ENCODE measurements around the gene LRRC8E. TPM values are rescaled to one million over a fixed set of nuclear protein-coding genes. Genes with fewer than 3 reads are reported as not detected.
"Not testable (repeated sequence)": the region's sequence is repeated elsewhere in the genome, so short reads cannot be mapped to it uniquely, and the experiment has no call there.

LRRC8E gene
- total and polyA plus RNA-seq, 3 experiments from 2014 or later, result not detected

GRCh38 chr19:7883105-7883504, 5.2 kb upstream of the LRRC8E start:
- Histone ChIP-seq H3K27me3 (ENCODE audit: insufficient read depth, low read length, poor library complexity, severe bottlenecking) (no peaks in the 10 kb centered on the region), H3K27ac (ENCODE audit: low read depth, low read length) (no peak overlapping the region), H3K4me1 (ENCODE audit: insufficient read depth, low read length) (no peaks in the 10 kb centered on the region), H3K9me3 (ENCODE audit: low read length) (no peaks in the 10 kb centered on the region), H3K36me3 (ENCODE audit: insufficient read depth, low read length) (no peaks in the 10 kb centered on the region), H3K4me3 (ENCODE audit: low read length) (no peak overlapping the region)
- CTCF ChIA-PET, result interaction anchor here (0.9 to 1.3 kb wide), 2 partner anchors 8 to 14 kb away, joined by 3 to 4 read pairs; no protein-coding TSS in a partner anchor
- no peaks in the 10 kb centered on the region for H3K4me1 Mint-ChIP-seq
- H3K4me3 Mint-ChIP-seq, result no peak overlapping the region
- no peak overlapping the region for H3K27ac Mint-ChIP-seq
- no peaks in the 10 kb centered on the region for H3K36me3 Mint-ChIP-seq
- no peak for DNase-seq
- POLR2A ChIA-PET, result interaction anchor here (0.7 kb wide), 1 partner anchor 1325 kb away, joined by 10 read pairs; no protein-coding TSS in a partner anchor
- H3K9me3 Mint-ChIP-seq, result peaks cover 0 to 3% (median 0%) of the 10 kb centered on the region in 5 donors
- peaks cover 7% of the 10 kb centered on the region in 2 donors for H3K27me3 Mint-ChIP-seq

GRCh38 chr19:7883796-7884570, 4.3 kb upstream of the LRRC8E start:
- CTCF ChIA-PET, result interaction anchor here (1.3 kb wide), 1 partner anchor 14 kb away, joined by 4 read pairs; no protein-coding TSS in a partner anchor
- POLR2A ChIA-PET, result no interaction called here

GRCh38 chr19:7885818-7886217, 2.5 kb upstream of the LRRC8E start:
- H3K9me3 ChIP-seq (ENCODE audit: low read length), result no peaks in the 10 kb centered on the region
- no peaks in the 10 kb centered on the region for H3K4me1 Mint-ChIP-seq
- POLR2A ChIA-PET, result no interaction called here

More at GRCh38 chr19:7883796-7884570, 4.3 kb upstream of the LRRC8E start:
- Histone ChIP-seq H3K9me3 (ENCODE audit: low read length) (no peaks in the 10 kb centered on the region), H3K4me1 (ENCODE audit: insufficient read depth, low read length) (no peaks in the 10 kb centered on the region), H3K36me3 (ENCODE audit: insufficient read depth, low read length) (no peaks in the 10 kb centered on the region), H3K27me3 (ENCODE audit: insufficient read depth, low read length, poor library complexity, severe bottlenecking) (no peaks in the 10 kb centered on the region), H3K27ac (ENCODE audit: low read depth, low read length) (no peak overlapping the region), H3K4me3 (ENCODE audit: low read length) (no peak overlapping the region)
- H3K27me3 Mint-ChIP-seq, result peaks cover 10 to 11% of the 10 kb centered on the region in 2 donors
- H3K36me3 Mint-ChIP-seq, result no peaks in the 10 kb centered on the region
- no peak for DNase-seq
- H3K4me3 Mint-ChIP-seq, result no peak overlapping the region
- no peaks in the 10 kb centered on the region for H3K4me1 Mint-ChIP-seq
- H3K27ac Mint-ChIP-seq, result no peak overlapping the region
- H3K9me3 Mint-ChIP-seq, result peaks cover 0 to 3% (median 0%) of the 10 kb centered on the region in 5 donors

GRCh38 chr19:7887408-7888144, 734 bp upstream of the LRRC8E start:
- Histone ChIP-seq H3K9me3 (ENCODE audit: low read length) (no peaks in the 10 kb centered on the region), H3K4me1 (ENCODE audit: insufficient read depth, low read length) (no peaks in the 10 kb centered on the region), H3K4me3 (ENCODE audit: low read length) (no peak overlapping the region), H3K27me3 (ENCODE audit: insufficient read depth, low read length, poor library complexity, severe bottlenecking) (no peaks in the 10 kb centered on the region), H3K36me3 (ENCODE audit: insufficient read depth, low read length) (no peaks in the 10 kb centered on the region), H3K27ac (ENCODE audit: low read depth, low read length) (no peak overlapping the region)
- H3K9me3 Mint-ChIP-seq, result peaks cover 0 to 3% (median 0%) of the 10 kb centered on the region in 5 donors
- no peak overlapping the region for H3K27ac Mint-ChIP-seq
- no peaks in the 10 kb centered on the region for H3K4me1 Mint-ChIP-seq
- POLR2A ChIA-PET, result no interaction called here
- CTCF ChIA-PET, result interaction anchor here (2.6 kb wide), 1 partner anchor 19 kb away, joined by 10 read pairs; no protein-coding TSS in a partner anchor
- no peak overlapping the region for H3K4me3 Mint-ChIP-seq
- no peak for DNase-seq
- no peaks in the 10 kb centered on the region for H3K36me3 Mint-ChIP-seq
- peaks cover 13 to 22% of the 10 kb centered on the region in 2 donors for H3K27me3 Mint-ChIP-seq

More at GRCh38 chr19:7885818-7886217, 2.5 kb upstream of the LRRC8E start:
- CTCF ChIA-PET, result interaction anchor here (0.8 to 1.2 kb wide), 3 partner anchors 16 to 58 kb away, joined by 3 read pairs; partner anchors contain the start of gene MAP2K7
- Mint-ChIP-seq H3K27me3 (peaks cover 13 to 17% of the 10 kb centered on the region in 2 donors), H3K27ac (peak overlapping the region in 1 of 8 donors; percentile 81), H3K9me3 (peaks cover 0 to 3% (median 0%) of the 10 kb centered on the region in 5 donors), H3K4me3 (no peak overlapping the region), H3K36me3 (no peaks in the 10 kb centered on the region)
- no peaks in the 10 kb centered on the region for H3K27me3 ChIP-seq (ENCODE audit: insufficient read depth, low read length, poor library complexity, severe bottlenecking)
- no peaks in the 10 kb centered on the region for H3K36me3 ChIP-seq (ENCODE audit: insufficient read depth, low read length)
- no peak for DNase-seq
- no peaks in the 10 kb centered on the region for H3K4me1 ChIP-seq (ENCODE audit: insufficient read depth, low read length)
- no peak overlapping the region for H3K4me3 ChIP-seq (ENCODE audit: low read length)
- H3K27ac ChIP-seq (ENCODE audit: low read depth, low read length), result no peak overlapping the region

- H3K27me3 ChIP-seq (ENCODE audit: insufficient read depth, low read length, poor library complexity, severe bottlenecking), result no peaks in the 10 kb centered on the region
- ChIA-PET POLR2A (interaction anchor here (0.7 kb wide), 1 partner anchor 540 kb away, joined by 8 read pairs; the partner anchor contains the start of gene ARHGEF18), CTCF (interaction anchor here (2.6 kb wide), 1 partner anchor 20 kb away, joined by 10 read pairs; no protein-coding TSS in a partner anchor)
- H3K36me3 ChIP-seq (ENCODE audit: insufficient read depth, low read length), result no peaks in the 10 kb centered on the region
- H3K27ac ChIP-seq (ENCODE audit: low read depth, low read length), result no peak overlapping the region
- Mint-ChIP-seq H3K27me3 (peaks cover 15 to 22% of the 10 kb centered on the region in 2 donors), H3K4me1 (no peaks in the 10 kb centered on the region), H3K36me3 (no peaks in the 10 kb centered on the region), H3K9me3 (peaks cover 0 to 3% (median 0%) of the 10 kb centered on the region in 5 donors), H3K4me3 (no peak overlapping the region), H3K27ac (no peak overlapping the region)
- no peak for DNase-seq
- H3K4me1 ChIP-seq (ENCODE audit: insufficient read depth, low read length), result no peaks in the 10 kb centered on the region
- no peak overlapping the region for H3K4me3 ChIP-seq (ENCODE audit: low read length)
- no peaks in the 10 kb centered on the region for H3K9me3 ChIP-seq (ENCODE audit: low read length)
Observed at GRCh38 chr19:7888826-7889217, 512 bp downstream of the LRRC8E start.

- H3K9me3 ChIP-seq (ENCODE audit: low read length); H3K4me3 ChIP-seq (ENCODE audit: low read length); H3K9me3 Mint-ChIP-seq; H3K4me3 Mint-ChIP-seq; H3K27ac ChIP-seq (ENCODE audit: low read depth, low read length); H3K36me3 Mint-ChIP-seq; DNase-seq; CTCF ChIA-PET; POLR2A ChIA-PET; H3K4me1 ChIP-seq (ENCODE audit: insufficient read depth, low read length); H3K36me3 ChIP-seq (ENCODE audit: insufficient read depth, low read length); H3K4me1 Mint-ChIP-seq; H3K27ac Mint-ChIP-seq; H3K27me3 ChIP-seq (ENCODE audit: insufficient read depth, low read length, poor library complexity, severe bottlenecking): not testable (repeated sequence)
- peaks cover 14 to 36% of the 10 kb centered on the region in 2 donors for H3K27me3 Mint-ChIP-seq
Observed at GRCh38 chr19:7893362-7894101, 5.2 kb downstream of the LRRC8E start.

- CTCF ChIA-PET, result no interaction called here
- POLR2A ChIA-PET, result no interaction called here
Observed at GRCh38 chr19:7894612-7895309, 6.5 kb downstream of the LRRC8E start.

More at GRCh38 chr19:7894612-7895309, 6.5 kb downstream of the LRRC8E start:
- Mint-ChIP-seq H3K4me1 (no peaks in the 10 kb centered on the region), H3K27me3 (peaks cover 12 to 31% of the 10 kb centered on the region in 2 donors), H3K36me3 (no peaks in the 10 kb centered on the region), H3K4me3 (no peak overlapping the region), H3K27ac (peak overlapping the region in 1 of 8 donors; percentile 74), H3K9me3 (no peaks in the 10 kb centered on the region)
- no peak overlapping the region for H3K4me3 ChIP-seq (ENCODE audit: low read length)
- H3K27ac ChIP-seq (ENCODE audit: low read depth, low read length), result no peak overlapping the region
- H3K4me1 ChIP-seq (ENCODE audit: insufficient read depth, low read length), result no peaks in the 10 kb centered on the region
- no peaks in the 10 kb centered on the region for H3K9me3 ChIP-seq (ENCODE audit: low read length)
- peaks cover 3% of the 10 kb centered on the region for H3K27me3 ChIP-seq (ENCODE audit: insufficient read depth, low read length, poor library complexity, severe bottlenecking)
- no peaks in the 10 kb centered on the region for H3K36me3 ChIP-seq (ENCODE audit: insufficient read depth, low read length)
- DNase-seq, result no peak
